ENCODE data around the gene MAST1.

DNA sequence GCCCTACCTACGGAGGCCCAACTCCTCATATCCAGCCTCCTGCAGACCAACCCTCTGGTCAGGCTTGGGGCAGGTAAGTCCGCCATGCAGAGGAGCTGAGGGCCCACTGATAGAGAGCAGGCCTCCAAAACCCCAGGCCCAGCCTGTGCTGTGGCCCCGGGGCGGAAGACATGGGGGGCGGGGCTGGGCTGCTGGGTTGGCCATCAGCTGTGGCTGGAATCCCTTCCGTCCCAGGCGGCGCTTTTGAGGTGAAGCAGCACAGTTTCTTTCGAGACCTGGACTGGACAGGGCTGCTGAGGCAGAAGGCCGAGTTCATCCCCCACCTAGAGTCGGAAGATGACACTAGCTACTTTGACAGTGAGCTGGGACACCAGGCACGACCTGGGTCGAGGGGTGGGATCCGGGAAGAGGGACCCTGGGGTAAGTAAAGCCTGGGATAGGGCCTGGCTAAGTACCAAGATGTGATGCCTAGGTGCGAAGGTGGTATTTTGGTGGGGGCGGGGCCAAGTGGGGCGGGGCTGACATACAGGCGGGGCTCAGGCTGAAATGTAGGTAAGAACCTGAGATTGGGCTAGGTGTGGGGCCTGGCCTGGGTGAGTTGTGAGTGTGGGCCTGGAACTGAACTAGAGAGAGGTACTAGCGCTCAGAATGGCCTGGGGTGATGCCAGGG, 27.6 kb downstream of the MAST1 start:
- TF ChIP-seq, protein P1, sequence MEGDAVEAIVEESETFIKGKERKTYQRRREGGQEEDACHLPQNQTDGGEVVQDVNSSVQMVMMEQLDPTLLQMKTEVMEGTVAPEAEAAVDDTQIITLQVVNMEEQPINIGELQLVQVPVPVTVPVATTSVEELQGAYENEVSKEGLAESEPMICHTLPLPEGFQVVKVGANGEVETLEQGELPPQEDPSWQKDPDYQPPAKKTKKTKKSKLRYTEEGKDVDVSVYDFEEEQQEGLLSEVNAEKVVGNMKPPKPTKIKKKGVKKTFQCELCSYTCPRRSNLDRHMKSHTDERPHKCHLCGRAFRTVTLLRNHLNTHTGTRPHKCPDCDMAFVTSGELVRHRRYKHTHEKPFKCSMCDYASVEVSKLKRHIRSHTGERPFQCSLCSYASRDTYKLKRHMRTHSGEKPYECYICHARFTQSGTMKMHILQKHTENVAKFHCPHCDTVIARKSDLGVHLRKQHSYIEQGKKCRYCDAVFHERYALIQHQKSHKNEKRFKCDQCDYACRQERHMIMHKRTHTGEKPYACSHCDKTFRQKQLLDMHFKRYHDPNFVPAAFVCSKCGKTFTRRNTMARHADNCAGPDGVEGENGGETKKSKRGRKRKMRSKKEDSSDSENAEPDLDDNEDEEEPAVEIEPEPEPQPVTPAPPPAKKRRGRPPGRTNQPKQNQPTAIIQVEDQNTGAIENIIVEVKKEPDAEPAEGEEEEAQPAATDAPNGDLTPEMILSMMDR (IDR thresholded peaks at IDR 0.05; ENCODE audit: poor library complexity) = no peak
- no peak for TF ChIP-seq EZH2 (IDR thresholded peaks at IDR 0.05; ENCODE audit: borderline replicate concordance)

All from hepatocyte (in vitro differentiated cells).